ENCODE results near the gene KIF18B.

The KIF18B gene

DNA sequence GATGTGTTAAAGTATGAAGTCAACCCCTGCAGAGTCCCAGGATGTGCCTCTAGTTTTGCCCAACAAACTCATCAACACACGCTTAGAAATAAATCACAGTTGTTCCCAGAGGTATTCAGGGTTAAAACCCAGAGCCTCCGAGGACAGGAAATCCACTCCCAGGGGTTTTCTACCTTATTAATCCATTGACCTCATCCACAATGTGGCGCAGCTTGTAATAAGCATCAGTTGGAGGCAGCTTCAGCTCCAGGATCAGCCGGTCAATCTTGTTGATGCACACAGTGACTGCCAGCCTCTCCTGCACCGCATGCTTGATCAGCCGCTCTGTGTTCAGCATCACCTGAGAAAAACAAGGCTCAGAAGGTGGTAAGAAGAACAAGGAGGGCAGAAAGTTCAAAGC lies 71.8 kb downstream of the KIF18B start:
- no peak for DNase-seq (ENCODE audit: low spot score)
